Measurements from ENCODE around the gene NOL3. TPM values are rescaled to one million over a fixed set of nuclear protein-coding genes. Genes with fewer than 3 reads are reported as not detected.
A peak's percentile ranks its signal among the peaks of the same experiment; 100 is the strongest.

NOL3 gene
- total and polyA plus RNA-seq, 4 donors, result 25.3 to 51.9 (median 41.2) TPM

- no peak for TF ChIP-seq CTCF (IDR thresholded peaks at IDR 0.05; ENCODE audit: control extremely low read depth, extremely low read depth)
- H3K4me1 ChIP-seq (ENCODE audit: control insufficient read depth in 5 of 5, insufficient read depth in 5 of 5, low read length in 5 of 5), result peaks cover under 1 to 21% (median 9%) of the 10 kb centered on the region in 5 donors
- H3K9ac ChIP-seq (ENCODE audit: insufficient read depth in 1 of 2, low read length in 2 of 2), result no peak overlapping the region
- H3K9me3 ChIP-seq (ENCODE audit: control insufficient read depth in 4 of 4, insufficient read depth in 3 of 4, low read length in 3 of 4), result no peaks in the 10 kb centered on the region
- no peak overlapping the region for H3K4me3 ChIP-seq
- peaks cover 21 to 67% (median 33%) of the 10 kb centered on the region in 4 donors for H3K36me3 ChIP-seq (ENCODE audit: control insufficient read depth in 4 of 4, insufficient read depth in 4 of 4, low read length in 4 of 4)
- DNase-seq (no peak), ATAC-seq (ENCODE audit: insufficient read depth, low FRiP score) (no peak)
- no peak overlapping the region for H3K27ac ChIP-seq (ENCODE audit: low read depth in 1 of 2, low read length in 1 of 2)
- WGBS, 2 donors, result 73 to 85% methylated on average over 6 of the region's 6 CpGs
- H3K27me3 ChIP-seq (ENCODE audit: control insufficient read depth in 3 of 3, insufficient read depth in 3 of 3, low read length in 2 of 3), result no peaks in the 10 kb centered on the region
These were observed 27.4 kb downstream of the NOL3 start for GRCh38 chr16:67197704-67198103.

DNA sequence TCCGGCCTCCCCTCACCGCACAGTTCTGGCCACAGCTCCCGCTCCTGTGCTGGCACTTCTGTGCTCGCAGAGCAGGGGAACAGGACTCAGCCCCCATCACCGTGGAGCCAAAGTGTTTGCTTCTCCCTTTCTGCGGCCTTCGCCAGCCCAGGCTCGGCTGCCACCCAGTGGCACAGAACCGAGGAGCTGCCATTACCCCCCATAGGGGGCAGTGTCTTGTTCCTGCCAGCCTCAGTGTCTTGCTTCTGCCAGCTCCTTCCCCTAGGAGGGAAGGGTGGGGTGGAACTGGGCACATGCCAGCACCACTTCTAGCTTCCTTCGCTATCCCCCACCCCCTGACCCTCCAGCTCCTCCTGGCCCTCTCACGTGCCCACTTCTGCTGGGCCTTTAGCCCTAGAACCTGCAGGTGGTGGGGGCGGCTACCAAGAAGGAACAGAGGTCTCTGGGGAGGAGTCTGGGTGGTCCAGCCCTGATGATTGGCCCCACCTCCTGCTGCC lies 27.9 kb downstream of the NOL3 start:
- WGBS, 2 donors, result 43 to 51% methylated on average over 11 to 12 of the region's 12 CpGs
- Histone ChIP-seq H3K36me3 (ENCODE audit: control insufficient read depth in 4 of 4, insufficient read depth in 4 of 4, low read length in 4 of 4) (peaks cover 21 to 72% (median 33%) of the 10 kb centered on the region in 4 donors), H3K9ac (ENCODE audit: insufficient read depth in 1 of 2, low read length in 2 of 2) (no peak overlapping the region), H3K4me3 (no peak overlapping the region), H3K9me3 (ENCODE audit: control insufficient read depth in 4 of 4, insufficient read depth in 3 of 4, low read length in 3 of 4) (no peaks in the 10 kb centered on the region), H3K27me3 (ENCODE audit: control insufficient read depth in 3 of 3, insufficient read depth in 3 of 3, low read length in 2 of 3) (no peaks in the 10 kb centered on the region), H3K27ac (ENCODE audit: low read depth in 1 of 2, low read length in 1 of 2) (no peak overlapping the region), H3K4me1 (ENCODE audit: control insufficient read depth in 5 of 5, insufficient read depth in 5 of 5, low read length in 5 of 5) (peaks cover 0 to 15% (median 4%) of the 10 kb centered on the region in 5 donors)
- DNase-seq (peak; percentile 32 to 69 (median 56)), ATAC-seq (ENCODE audit: insufficient read depth, low FRiP score) (peak; percentile 35)
- peak; percentile 46 for TF ChIP-seq CTCF (IDR thresholded peaks at IDR 0.05; ENCODE audit: control extremely low read depth, extremely low read depth)

DNA sequence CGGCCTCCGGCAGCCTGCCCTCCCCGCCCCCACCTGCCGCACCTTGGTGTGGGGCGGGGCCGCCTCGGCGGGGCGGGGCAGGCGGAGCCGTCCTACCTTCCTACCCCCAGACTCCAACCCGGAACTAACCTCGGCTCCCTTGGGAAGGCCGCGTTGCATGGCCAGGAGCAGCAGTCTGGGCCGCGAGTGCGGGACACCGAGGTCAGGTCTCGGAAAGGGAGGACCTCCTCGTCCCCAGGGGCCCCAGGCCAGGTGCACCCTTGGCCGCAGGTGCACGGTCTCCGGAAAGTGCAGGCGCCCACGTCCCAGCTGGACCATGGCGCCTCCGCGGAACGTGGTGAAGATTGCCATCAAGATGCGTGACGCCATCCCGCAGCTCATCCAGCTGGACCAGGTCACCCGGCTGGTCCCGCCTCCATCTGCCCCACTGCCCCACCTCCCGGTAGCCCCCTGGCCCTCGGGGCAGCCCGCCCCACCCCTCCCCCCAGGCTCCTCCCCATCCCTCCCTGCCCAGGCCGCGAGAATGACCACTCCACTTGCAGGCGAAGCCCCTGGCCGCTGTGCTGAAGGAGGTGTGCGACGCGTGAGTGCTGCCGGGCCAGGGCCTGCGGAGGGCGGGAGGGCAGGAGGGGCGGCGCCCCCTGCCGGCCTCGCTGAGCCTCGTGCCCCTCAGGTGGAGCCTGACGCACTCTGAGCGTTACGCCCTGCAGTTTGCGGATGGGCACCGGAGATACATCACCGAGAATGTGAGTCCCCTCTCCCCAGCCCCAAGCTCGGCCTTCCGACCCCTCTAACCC lies 28.9 kb downstream of the NOL3 start, which contains the start of gene ELMO3:
Gene ELMO3 (plus strand): TSS at position 121 of the 797 bp plus-strand sequence. CDS start 196 bp downstream, at position 317.
- Histone ChIP-seq H3K27ac (ENCODE audit: low read depth in 1 of 2, low read length in 1 of 2) (peak within 1 kb of the TSS in 1 of 2 donors; percentile 63), H3K4me3 (peak within 1 kb of the TSS; percentile 11), H3K27me3 (ENCODE audit: control insufficient read depth in 3 of 3, insufficient read depth in 3 of 3, low read length in 2 of 3) (no peaks in the 10 kb centered on the region), H3K4me1 (ENCODE audit: control insufficient read depth in 5 of 5, insufficient read depth in 5 of 5, low read length in 5 of 5) (peaks cover 0 to 14% (median 0%) of the 10 kb centered on the region in 5 donors), H3K36me3 (ENCODE audit: control insufficient read depth in 4 of 4, insufficient read depth in 4 of 4, low read length in 4 of 4) (peaks cover 22 to 76% (median 32%) of the 10 kb centered on the region in 4 donors), H3K9me3 (ENCODE audit: control insufficient read depth in 4 of 4, insufficient read depth in 3 of 4, low read length in 3 of 4) (no peaks in the 10 kb centered on the region), H3K9ac (ENCODE audit: insufficient read depth in 1 of 2, low read length in 2 of 2) (no peak within 1 kb of the TSS)
- TF ChIP-seq CTCF (IDR thresholded peaks at IDR 0.05; ENCODE audit: control extremely low read depth, extremely low read depth), result no peak
- 57 to 77% methylated on average over 59 to 61 of the region's 61 CpGs for WGBS, 2 donors
- peak; percentile 65 for ATAC-seq (ENCODE audit: insufficient read depth, low FRiP score)
- DNase-seq, result peak in 1 of 3 donors; percentile 34

All from lung (tissue), 12 donors.